PC-9 (cell line): ENCODE measurements around the gene BARX1. TPM values are rescaled to one million over a fixed set of nuclear protein-coding genes. Genes with fewer than 3 reads are reported as not detected.

ENCODE experiments used
- BruUV-seq: library from RNA; stranded (reverse); fragments of 400-500 nt; replicated peaks from 2 replicates; lab custom pipeline; 2021; lab: Mats Ljungman, UMichigan
- CTCF ChIA-PET: fragments of 300-600 bp; sonication (Branson Sonifier 250); formaldehyde crosslinking; loops from one replicate; lab custom pipeline; 2022; ENCODE audit warnings: antibody characterized with exemption; lab: Charles Lee
- POLR2A ChIA-PET: fragments of 300-600 bp; sonication (Branson Sonifier 250); formaldehyde crosslinking; loops from one replicate; lab custom pipeline; 2022; ENCODE audit warnings: antibody characterized with exemption; ENCODE audit not compliant: unreplicated experiment; lab: Charles Lee
- DNase-seq, 2 experiments: peaks; one replicate each; pipeline versions ENCODE4 v3.0.0 to v3.0.0-alpha.2; 2015 to 2022; ENCODE audit warnings: mixed read lengths in 1 of 2
- H2AFZ ChIP-seq: fragments of 200-600 bp; sonication (generic); 2 replicates; pipeline ENCODE4 v1.8.1; 2017; ENCODE audit warnings: antibody characterized with exemption
- H3F3A ChIP-seq: fragments of 200-600 bp; sonication (generic); 2 replicates; pipeline ENCODE4 v1.8.1; 2017; ENCODE audit warnings: antibody characterized with exemption, mild to moderate bottlenecking, low read depth; ENCODE audit not compliant: insufficient read depth
- H3K27ac ChIP-seq: fragments of 200-600 bp; sonication (generic); 2 replicates; pipeline ENCODE4 v1.6.1; 2016; ENCODE audit warnings: mixed run types
- H3K27me3 ChIP-seq: fragments of 200-600 bp; sonication (generic); 2 replicates; pipeline ENCODE4 v1.6.1; 2016; ENCODE audit warnings: low read depth, mixed run types; ENCODE audit not compliant: insufficient read depth
- H3K36me3 ChIP-seq: fragments of 200-600 bp; sonication (generic); 2 replicates; pipeline ENCODE4 v1.6.1; 2016; ENCODE audit warnings: low read depth, mixed run types
- H3K4me1 ChIP-seq: fragments of 200-600 bp; sonication (generic); replicated peaks from 2 replicates; pipeline ENCODE4 v1.6.1; 2016; ENCODE audit warnings: mixed run types; ENCODE audit not compliant: insufficient read depth
- H3K4me2 ChIP-seq: fragments of 200-600 bp; sonication (generic); 2 replicates; pipeline ENCODE4 v1.6.1; 2017; ENCODE audit warnings: mixed run types
- H3K4me3 ChIP-seq: fragments of 200-600 bp; sonication (generic); 2 replicates; pipeline ENCODE4 v1.6.1; 2016; ENCODE audit warnings: mixed run types
- H3K79me2 ChIP-seq: fragments of 200-600 bp; sonication (generic); 2 replicates; pipeline ENCODE4 v1.6.1; 2017; ENCODE audit warnings: low read depth, mixed run types
- H3K9me2 ChIP-seq: fragments of 200-600 bp; sonication (generic); 2 replicates; pipeline ENCODE4 v1.8.1; 2017; ENCODE audit warnings: mild to moderate bottlenecking; ENCODE audit not compliant: insufficient read depth
- H3K9me3 ChIP-seq: fragments of 200-600 bp; sonication (generic); 2 replicates; pipeline ENCODE4 v1.8.1; 2016; ENCODE audit warnings: low read depth; ENCODE audit not compliant: insufficient read depth
- H4K20me1 ChIP-seq: fragments of 200-600 bp; sonication (generic); 2 replicates; pipeline ENCODE4 v1.8.1; 2017; ENCODE audit not compliant: insufficient read depth
- CTCF ChIP-seq: fragments of 200-600 bp; sonication (generic); conservative IDR thresholded peaks from 2 replicates; pipeline ENCODE4 v1.6.1; 2017; ENCODE audit warnings: mixed run types, antibody characterized with exemption, mild to moderate bottlenecking, moderate library complexity
- EZH2 ChIP-seq: fragments of 200-600 bp; sonication (generic); IDR thresholded peaks from 2 replicates; pipeline ENCODE4 v1.8.0; 2017; ENCODE audit warnings: antibody characterized with exemption, low read depth
- intact Hi-C: fragments of 100-400 bp; cut with micrococcal nuclease; formaldehyde crosslinking; loops from one replicate; pipeline ENCODE4 v1.10.0; 2022; ENCODE audit not compliant: unreplicated experiment
- total RNA-seq: library from RNA; stranded (reverse); gene quantifications from 2 replicates; pipeline ENCODE4 v1.2.3, GENCODE V29; 2021

Gene BARX1
- total RNA-seq, 1 experiment from 2014 or later = not detected

DNA sequence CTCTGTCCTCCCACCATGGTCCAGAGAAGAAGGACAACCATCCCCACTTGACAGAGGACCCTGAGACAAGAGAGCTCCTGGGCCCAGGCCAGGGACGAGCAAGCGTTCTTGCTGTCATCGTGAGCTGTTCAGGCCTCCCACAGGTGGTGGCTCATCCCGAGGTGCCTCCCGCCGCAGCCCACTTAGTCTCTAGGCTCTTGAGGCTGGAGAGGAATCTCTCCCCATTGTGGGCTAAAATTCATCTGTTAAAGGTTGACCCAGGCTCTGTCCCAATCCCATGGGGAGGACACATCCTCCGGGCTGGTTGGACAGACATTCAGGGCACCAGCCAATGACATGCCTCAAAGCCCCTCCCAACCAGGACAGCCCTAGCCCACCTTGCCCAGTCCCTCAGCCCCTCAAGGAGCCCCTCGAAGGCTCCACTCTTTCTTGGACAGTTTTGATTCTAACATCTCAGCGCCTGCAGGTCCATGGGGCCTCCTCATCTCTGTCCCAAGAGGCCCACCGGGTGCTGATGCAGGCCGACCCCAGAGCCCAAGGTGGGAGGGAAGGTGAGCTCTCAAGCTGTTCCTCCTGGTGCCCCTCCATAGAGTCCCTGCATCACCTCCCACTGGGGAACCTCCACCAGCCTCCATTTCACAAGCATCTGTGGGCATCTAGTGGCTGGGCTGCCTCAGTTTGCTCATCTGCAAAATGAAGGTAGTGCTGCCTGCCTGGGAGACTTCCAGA lies 52.9 kb downstream of the BARX1 start:
- Histone ChIP-seq H3K4me1 (no peaks in the 10 kb centered on the region), H3K4me3 (no peak overlapping the region), H3K4me2 (no peak overlapping the region), H3K27me3 (peaks cover 90% of the 10 kb centered on the region), H3K9me2 (no peaks in the 10 kb centered on the region), H3K27ac (no peak overlapping the region), H4K20me1 (no peaks in the 10 kb centered on the region), H3K9me3 (no peaks in the 10 kb centered on the region), H3K79me2 (no peaks in the 10 kb centered on the region), H3F3A (no peaks in the 10 kb centered on the region), H2AFZ (no peak overlapping the region), H3K36me3 (no peaks in the 10 kb centered on the region)
- intact Hi-C loops = no loop called here
- no peak for DNase-seq
- BruUV-seq = no TSS peak
- TF ChIP-seq EZH2 = no peak
- no peak for TF ChIP-seq CTCF
- CTCF ChIA-PET = no interaction called here
- POLR2A ChIA-PET = no interaction called here

Other genes with a start within 250 kb of the BARX1 start
- gene PTPDC1, start 129.1 kb upstream of the BARX1 start, total RNA-seq = 6.5 and 7.4 TPM in 2 replicates